ENCODE measurements around the gene EXOSC10.

DNA sequence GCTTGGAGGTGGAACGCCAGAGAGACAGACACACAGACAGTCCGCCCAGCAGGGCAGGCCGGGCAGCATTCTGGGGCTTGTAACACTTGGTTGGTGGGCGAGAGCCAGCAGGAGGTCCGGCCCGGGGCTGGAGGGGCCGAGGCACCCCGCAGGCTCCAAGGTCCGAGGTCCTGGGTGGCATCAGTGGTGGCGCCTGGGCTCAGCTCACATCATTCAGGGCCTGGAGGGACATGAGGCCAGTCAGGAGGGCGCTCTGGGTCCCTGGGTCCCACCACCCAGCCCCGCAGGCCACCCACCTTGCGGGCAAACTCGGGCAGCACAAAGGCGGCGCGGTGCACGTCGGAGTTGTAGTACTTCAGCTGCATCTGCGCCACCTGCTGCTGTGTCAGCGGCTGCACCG is 45.0 kb downstream of the EXOSC10 start:
- no peak for TF ChIP-seq GATA2 (IDR thresholded peaks at IDR 0.05; ENCODE audit: low read depth, low read length)
- no peak for TF ChIP-seq GATA3 (IDR thresholded peaks at IDR 0.05; ENCODE audit: low read depth, low read length)
